IPS DF 19.7 (cell line): ENCODE data around the gene GARIN5B.
"Not testable (repeated sequence)": the region's sequence is repeated elsewhere in the genome, so short reads cannot be mapped to it uniquely, and the experiment has no call there.

Experiments
- DNase-seq: peaks from one replicate; pipeline ENCODE4 v3.0.0-alpha.2; 2013; ENCODE audit warnings: low read depth, low spot score

Gene GARIN5B

GRCh38 chr19:55350620-55351315 lies 12.3 kb downstream of the GARIN5B start:
- no peak for DNase-seq

DNA sequence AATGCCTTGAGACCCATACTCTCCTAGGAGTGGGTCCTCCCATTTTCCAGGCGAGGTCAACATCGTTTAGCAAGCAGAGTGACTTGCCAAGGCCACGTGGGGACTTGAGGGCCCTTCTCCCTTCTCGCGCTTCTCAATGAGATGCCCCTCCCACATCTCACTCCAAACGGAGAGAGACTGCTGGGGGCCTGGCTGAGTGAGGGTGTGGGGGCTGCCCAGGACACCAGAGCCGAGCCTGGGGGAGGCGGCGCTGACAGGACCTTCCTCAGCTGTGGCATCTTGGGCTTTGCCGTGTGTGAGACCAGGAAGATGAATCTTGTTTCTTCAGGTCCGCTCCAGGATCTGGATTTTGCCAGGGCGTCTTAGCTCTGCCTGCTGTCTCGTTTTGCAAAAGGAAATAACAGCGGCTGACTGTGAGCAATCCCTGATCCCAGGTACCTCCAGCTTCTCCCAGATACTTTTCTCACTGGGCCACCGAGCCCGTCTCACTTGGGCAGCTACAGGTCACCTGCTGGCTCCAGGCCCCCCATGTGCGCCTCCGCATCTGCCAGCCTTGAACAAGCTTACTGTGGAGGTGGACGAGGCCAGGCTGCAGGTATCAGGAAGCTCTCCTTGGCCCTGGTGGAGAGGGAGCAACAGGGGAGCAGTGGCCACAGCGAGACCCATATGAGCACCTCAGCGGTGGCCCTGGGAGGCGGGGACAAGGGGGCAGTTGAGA lies 14.6 kb downstream of the GARIN5B start:
- no peak for DNase-seq

DNA sequence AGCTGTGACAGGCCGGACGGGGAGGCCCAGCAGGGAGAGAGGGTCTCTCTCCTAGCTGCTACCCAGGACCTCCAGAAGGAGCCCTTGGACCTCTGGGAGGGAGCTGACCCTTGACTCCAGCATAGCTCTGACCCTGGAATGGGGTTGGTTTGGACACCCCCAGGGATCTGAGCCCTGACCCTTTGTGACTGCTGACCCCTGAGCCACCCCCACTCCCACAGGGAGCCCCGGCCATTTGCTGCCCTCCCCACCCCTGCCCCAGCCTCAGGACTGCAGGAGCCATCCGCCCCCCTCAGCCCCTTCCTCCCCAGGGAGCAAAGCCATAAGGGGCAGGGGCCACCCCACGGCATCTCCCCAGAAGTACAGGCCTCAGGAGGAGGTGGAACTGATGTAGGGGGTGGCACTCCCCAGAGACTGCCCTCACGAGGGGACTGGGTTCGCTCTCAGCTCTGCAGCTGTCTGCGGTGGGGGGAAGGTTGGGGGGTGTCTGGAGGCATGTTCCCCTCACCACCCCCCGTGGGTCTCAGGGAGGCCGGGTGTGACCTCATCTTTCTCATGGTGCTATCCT lies 15.5 kb downstream of the GARIN5B start:
- no peak for DNase-seq

DNA sequence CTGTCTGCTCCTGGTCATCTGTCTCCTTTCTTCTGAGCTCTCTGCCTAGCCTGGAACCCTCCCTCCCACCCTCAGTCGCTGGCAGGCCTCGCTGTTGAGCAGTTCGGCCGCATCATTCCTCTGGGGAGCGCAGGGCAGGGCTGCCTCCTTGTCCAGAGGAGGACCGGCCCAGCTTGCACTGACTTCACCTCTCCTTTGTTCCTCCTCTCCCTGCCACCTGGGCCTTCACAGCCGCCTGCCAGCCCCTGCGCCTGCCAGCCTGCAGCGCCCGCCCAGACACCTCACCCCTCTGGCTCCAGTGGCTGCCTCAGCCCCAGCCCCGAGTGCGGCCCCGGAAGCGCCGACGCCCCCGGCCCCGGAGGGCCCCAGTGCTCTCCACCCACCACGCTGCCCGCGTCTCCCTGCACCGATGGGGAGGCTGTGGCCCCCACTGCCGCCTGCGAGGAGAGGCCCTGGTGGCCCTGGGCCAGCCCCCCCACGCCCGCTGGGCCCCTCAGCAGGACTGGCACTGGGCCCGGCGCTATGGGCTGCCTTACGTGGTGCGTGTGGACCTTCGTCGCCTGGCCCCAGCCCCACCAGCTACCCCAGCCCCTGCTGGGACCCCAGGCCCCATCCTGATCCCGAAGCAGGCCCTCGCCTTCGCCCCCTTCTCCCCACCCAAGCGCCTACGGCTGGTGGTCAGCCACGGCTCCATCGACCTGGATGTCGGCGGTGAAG lies 16.2 kb downstream of the GARIN5B start:
- DNase-seq: no peak

DNA sequence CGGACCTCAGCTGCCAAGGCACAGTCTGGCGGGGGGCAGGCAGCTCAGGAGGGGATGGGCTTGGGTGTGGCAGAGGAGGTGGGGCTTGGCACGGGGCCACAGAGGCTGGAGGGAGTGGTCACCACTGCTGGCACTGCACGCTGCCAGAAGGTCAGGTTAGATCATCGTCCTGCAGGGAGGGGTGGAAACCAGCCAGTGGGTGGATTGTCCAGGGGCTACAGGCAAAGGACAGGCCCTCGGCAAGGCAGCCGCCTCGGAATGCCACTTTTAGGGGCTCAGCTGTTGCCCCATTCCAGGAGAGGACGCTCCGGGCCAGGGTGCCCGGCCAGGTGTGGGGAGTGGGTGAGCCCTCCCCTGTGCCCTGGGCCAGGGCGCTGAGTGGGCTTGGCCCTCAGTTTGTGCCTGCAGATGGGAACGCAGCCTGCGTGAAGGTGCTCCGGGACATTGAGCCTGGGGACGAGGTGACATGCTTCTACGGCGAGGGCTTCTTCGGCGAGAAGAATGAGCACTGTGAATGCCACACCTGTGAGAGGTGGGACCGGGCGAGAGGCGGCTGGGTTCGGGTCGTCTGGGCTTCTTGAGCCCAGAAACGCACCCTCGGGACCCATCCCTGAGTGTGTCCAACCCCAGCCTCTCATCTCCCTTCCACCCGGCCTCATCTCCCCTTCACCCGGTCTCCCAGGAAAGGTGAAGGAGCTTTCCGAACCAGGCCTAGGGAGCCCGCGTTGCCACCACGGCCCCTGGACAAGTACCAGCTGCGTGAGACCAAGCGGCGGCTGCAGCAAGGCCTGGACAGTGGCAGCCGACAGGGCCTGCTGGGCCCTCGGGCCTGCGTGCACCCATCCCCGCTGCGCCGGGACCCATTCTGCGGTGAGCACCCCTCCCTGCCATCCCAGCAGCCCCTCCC lies 17.0 kb downstream of the GARIN5B start:
- DNase-seq: no peak

DNA sequence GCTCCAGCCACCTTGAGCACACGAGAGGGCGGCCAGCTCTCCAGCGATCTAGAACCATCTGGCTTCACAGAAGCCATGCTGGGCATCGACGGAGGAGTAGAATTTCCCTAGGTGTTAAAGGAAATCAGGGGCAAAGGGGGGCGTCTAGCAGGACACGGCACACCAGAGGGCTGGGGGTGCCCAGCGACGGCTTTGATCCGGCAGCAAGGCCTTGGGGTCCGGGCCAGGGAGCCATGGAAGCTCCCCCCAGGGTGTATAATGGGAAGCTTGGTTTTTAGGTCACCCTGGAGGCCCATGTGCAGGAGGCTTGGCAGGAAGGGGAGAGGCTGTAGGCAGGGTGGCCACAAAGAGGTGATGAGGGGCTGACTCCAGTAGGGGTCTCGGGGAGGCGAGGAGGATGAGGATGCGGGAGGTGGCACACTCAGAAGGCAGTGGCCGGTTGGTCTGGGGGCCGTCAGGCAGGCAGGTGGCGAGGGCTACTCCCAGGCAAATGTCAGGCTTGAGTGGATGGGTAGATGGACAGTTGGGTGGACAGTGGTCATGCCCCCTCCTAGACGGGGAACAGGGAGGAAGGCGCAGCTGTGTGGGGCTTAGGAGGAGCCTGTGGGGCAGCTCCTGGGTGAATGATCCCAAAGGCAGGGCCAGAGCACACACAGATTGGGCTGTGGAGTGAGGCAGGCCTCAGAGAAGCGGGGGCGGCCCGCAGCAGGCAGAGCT lies 17.8 kb downstream of the GARIN5B start:
- no peak for DNase-seq

DNA sequence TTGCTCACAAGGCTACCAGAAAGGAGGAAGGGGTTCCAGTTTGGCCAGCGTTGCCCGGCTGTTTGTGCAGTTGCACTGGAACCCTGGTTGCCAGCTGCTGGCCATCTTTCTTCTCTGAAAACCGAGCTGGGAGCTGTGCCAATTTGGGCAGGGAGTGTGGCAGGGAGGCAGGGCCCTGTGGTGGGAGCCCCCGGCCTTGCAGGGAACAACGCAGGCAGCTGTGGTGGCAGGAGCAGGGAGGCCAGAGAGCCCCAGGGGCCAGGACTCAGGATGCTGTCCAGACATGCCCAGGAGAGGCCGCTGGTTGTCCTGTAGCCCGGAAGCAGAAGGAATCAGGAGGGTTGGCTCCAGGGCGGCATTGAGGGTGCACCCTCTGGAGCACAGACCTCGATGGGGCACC lies 18.6 kb downstream of the GARIN5B start:
- no peak for DNase-seq

DNA sequence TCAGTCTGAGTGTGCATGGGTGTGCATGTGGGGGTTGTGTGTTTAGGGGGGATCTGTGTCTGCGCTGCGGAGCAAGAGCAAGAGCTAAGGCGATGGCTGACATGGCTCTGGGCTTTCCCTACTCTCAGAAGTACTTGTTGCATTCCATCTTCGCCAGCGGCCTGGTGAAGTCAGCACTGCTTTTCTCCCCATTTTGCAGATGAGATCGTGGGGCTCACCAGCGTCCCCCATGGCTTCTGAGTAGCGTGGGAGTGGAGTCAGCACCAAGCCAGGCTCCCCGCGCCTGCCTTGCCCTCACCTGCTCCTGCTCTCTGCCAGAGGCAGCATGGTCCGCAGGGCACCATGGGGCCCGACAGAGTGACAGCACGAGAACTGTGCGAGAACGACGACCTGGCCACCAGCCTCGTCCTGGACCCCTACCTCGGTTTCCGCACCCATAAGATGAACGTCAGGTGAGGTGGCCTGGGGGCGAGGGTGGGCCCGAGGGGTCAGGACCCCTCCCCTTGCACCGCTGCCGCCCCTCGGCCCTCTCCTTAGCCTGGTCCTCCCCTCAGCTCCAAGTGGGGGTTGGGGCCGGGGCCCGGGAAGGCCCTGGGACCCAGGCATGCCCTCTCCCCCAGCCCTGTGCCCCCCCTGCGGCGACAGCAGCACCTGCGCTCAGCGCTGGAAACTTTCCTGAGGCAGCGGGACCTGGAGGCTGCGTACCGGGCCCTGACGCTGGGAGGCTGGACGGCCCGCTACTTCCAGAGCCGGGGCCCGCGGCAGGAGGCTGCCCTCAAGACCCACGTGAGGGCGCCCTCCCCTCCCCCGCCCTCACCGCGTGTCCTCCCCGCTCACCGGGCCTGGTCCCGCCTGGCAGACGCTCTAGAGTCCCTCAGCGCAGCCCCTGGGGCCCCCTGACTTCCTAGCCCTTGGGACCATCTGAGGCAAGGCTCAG lies 21.2 kb downstream of the GARIN5B start:
- DNase-seq: no peak

DNA sequence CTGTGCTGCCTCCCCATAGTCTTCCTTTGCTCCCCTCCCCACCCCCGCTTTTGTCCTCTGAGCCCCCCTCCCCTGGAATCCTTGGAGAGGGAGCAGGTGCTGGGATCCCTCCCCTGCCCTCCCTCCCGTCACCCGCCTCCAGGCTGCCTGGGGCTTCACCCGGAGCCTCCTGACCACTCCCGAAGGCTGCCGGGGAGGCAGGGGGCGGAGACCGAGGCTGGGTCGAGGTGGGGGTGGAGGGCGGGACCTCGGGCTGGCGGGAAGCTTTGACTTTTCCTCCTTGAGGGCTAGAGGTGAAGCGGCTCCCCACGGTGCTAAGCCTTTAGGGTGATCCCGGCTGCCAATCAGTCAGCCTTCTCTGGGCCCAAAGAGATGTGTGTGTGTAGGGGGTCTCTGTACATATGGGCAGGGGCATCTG lies 21.9 kb downstream of the GARIN5B start:
- DNase-seq: no peak

DNA sequence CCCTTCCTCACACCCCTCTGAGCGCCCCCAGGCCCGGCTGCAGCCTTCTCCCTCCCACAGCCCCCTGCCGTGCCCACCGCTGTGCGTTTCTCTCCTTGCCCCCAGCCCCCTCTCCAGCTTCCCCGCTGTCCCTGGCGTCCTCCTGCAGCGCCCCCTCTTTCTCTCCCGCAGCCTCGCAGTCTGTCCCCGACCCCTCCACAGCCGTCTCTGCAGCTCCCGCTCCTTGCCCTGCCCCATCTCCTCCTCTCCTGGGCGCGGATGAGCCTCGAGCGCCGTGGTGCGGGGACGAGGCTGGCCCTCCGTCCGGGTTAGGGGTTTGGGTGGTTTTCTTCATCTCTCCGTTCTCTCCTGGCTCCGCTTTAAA lies 22.3 kb downstream of the GARIN5B start:
- no peak for DNase-seq

GRCh38 chr19:55339889-55340783 lies 22.9 kb downstream of the GARIN5B start:
- no peak for DNase-seq

GRCh38 chr19:55339105-55339888 lies 23.8 kb downstream of the GARIN5B start, which contains the start of gene KMT5C:
Gene KMT5C, plus strand, starts transcription at chr19:55339876. Its CDS starts 2,061 bp downstream, at chr19:55341937.
- DNase-seq: peak; percentile 100

DNA sequence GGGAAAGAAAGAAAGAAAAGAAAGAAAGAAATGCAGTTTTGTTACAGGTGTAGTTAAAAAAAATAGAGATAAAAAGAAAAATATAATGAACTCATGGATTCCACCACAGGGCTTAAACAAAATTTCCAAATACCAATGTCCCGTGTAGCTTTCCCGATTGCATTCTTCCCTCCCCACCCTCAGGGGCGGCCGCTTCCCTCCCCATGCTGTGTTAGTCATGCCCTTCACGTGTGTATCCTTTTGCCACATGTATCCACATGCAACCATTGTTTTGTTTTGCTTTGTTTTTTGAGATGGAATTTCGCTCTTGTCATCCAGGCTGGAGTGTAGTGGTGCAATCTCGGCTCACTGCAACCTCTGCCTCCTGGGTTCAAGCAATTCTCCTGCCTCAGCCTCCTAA lies 27.0 kb downstream of the GARIN5B start:
- no peak for DNase-seq

DNA sequence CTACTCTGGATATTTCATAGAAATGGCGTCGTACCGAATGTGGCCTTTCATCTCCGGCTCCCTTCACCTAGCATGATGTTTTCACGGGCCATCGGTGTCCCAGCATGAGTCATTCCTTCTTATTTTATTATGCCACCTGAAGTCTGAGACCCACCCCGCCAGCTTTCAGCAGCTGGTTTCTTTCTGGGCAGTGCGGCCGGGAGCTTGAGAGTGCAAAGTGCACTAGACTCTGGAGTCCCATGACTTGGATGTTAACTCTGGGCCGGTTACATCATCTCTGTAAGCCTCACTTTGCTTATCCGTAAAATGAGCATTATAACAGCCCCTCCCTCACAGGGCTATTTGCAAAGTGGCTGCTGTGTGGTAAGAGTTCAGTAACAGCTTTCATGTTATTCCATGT lies 29.2 kb downstream of the GARIN5B start:
- no peak for DNase-seq

GRCh38 chr19:55329791-55330190 lies 33.3 kb downstream of the GARIN5B start:
- DNase-seq: not testable (repeated sequence)

- DNase-seq: not testable (repeated sequence)
These were observed 34.2 kb downstream of the GARIN5B start for GRCh38 chr19:55328774-55329318.

GRCh38 chr19:55325172-55325571 lies 37.9 kb downstream of the GARIN5B start, which contains the start of gene TMEM150B:
Gene TMEM150B, minus strand, starts transcription at chr19:55325341. Its CDS starts 4,305 bp downstream, at chr19:55321036.
- DNase-seq: no peak
